ENCODE measurements around the gene CLNK.

DNA sequence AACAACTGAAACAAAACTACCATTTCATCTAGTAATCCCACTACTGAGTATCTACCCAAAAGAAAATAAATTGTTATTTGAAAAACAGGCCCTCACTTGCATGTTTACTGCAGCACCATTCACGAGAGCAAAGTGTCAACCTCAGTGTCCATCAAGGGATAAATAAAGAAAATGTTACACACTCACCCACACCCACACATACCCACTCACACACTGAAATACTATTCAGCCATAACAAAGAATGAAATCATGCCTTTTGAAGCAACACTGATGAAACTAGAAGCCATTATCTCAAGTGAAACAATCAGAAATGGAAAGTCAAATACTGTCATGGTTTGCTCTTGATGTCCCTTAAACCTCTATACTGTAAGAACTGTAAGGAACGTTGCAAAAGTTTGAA is 44.8 kb upstream of the CLNK start:
- TF ChIP-seq CTCF (IDR thresholded peaks at IDR 0.05): no peak
- TF ChIP-seq ZFX (IDR thresholded peaks at IDR 0.05; ENCODE audit: borderline replicate concordance): no peak

Measured in 22Rv1 (cell line).